Fibroblast of lung (primary cell): ENCODE measurements around the gene SPP1. TPM values are rescaled to one million over a fixed set of nuclear protein-coding genes. Genes with fewer than 3 reads are reported as not detected.
"Not testable (repeated sequence)": the region's sequence is repeated elsewhere in the genome, so short reads cannot be mapped to it uniquely, and the experiment has no call there.

Source experiments
- DNase-seq, 2 donors: peaks; one replicate each; pipeline versions ENCODE4 v3.0.0 to v3.0.0-alpha.2; 2010; ENCODE audit warnings: low read depth in 2 of 2
- H2AFZ ChIP-seq: 2 replicates; pipeline ENCODE4 v1.5.1; 2012; ENCODE audit warnings: low read length, control low read depth, inconsistent platforms
- H3K27ac ChIP-seq: 2 replicates; pipeline ENCODE4 v1.5.1; 2011; ENCODE audit warnings: low read length, control low read depth; ENCODE audit not compliant: insufficient read depth
- H3K27me3 ChIP-seq: 2 replicates; pipeline ENCODE4 v1.5.1; 2011; ENCODE audit warnings: mild to moderate bottlenecking, low read length; ENCODE audit not compliant: control insufficient read depth, insufficient read depth
- H3K36me3 ChIP-seq: 2 replicates; pipeline ENCODE4 v1.5.1; 2011; ENCODE audit warnings: low read length; ENCODE audit not compliant: control insufficient read depth, insufficient read depth
- H3K4me1 ChIP-seq: 2 replicates; pipeline ENCODE4 v1.5.1; 2011; ENCODE audit warnings: low read length; ENCODE audit not compliant: control insufficient read depth, insufficient read depth; ENCODE audit errors: extremely low read depth
- H3K4me2 ChIP-seq: 2 replicates; pipeline ENCODE4 v1.5.1; 2011; ENCODE audit warnings: low read length, control low read depth; ENCODE audit not compliant: insufficient read depth; ENCODE audit errors: extremely low read depth
- H3K4me3 ChIP-seq, 4 experiments: fragments of 200-600 bp in 1 of 4; sonication (generic) in 1 of 4; replicated peaks in 1 of 4; 2 replicates each; pipeline ENCODE4 v1.5.1; 2011 to 2016; ENCODE audit warnings: low read length in 4 of 4, low read depth in 3 of 4, mild to moderate bottlenecking in 3 of 4, control low read depth in 2 of 4, inconsistent platforms in 1 of 4, mixed read lengths in 1 of 4; ENCODE audit not compliant: insufficient read depth in 1 of 4; ENCODE audit errors: control extremely low read depth in 1 of 4
- H3K79me2 ChIP-seq: 2 replicates; pipeline ENCODE4 v1.5.1; 2012; ENCODE audit warnings: mild to moderate bottlenecking, low read length, inconsistent platforms; ENCODE audit not compliant: control insufficient read depth, insufficient read depth
- H3K9ac ChIP-seq: 2 replicates; pipeline ENCODE4 v1.5.1; 2011; ENCODE audit warnings: mild to moderate bottlenecking, low read length, control low read depth; ENCODE audit not compliant: insufficient read depth
- H3K9me3 ChIP-seq: 2 replicates; pipeline ENCODE4 v1.5.1; 2012; ENCODE audit warnings: low read depth, low read length; ENCODE audit not compliant: control insufficient read depth, insufficient read depth
- H4K20me1 ChIP-seq: 2 replicates; pipeline ENCODE4 v1.5.1; 2011; ENCODE audit warnings: low read length; ENCODE audit not compliant: control insufficient read depth, insufficient read depth; ENCODE audit errors: extremely low read depth
- CTCF ChIP-seq, 2 donors: IDR thresholded peaks in 1 of 2; conservative IDR thresholded peaks in 1 of 2; 1 replicate in 1 of 2; 2 replicates in 1 of 2; pipeline ENCODE4 v1.5.1; 2011 to 2012; ENCODE audit warnings: low read length in 2 of 2, control low read depth in 1 of 2, inconsistent platforms in 1 of 2, low read depth in 1 of 2, mild to moderate bottlenecking in 1 of 2
- EZH2 ChIP-seq: IDR thresholded peaks from 2 replicates; pipeline ENCODE4 v1.5.1; 2012; ENCODE audit warnings: low read length, control low read depth, mild to moderate bottlenecking; ENCODE audit errors: missing control alignments
- polyA plus RNA-seq, 2 donors: library from polyadenylated mRNA; depleted of rRNA in 1 of 2; stranded (reverse) in 1 of 2; unstranded in 1 of 2; fragments of >200 nt; gene quantifications; 2 replicates each; pipeline ENCODE4 v1.2.1, GENCODE V29; 2011 to 2012; ENCODE audit warnings: missing spikeins in 1 of 2
- total RNA-seq: library from RNA; depleted of rRNA; stranded (reverse); fragments of >200 nt; gene quantifications from 2 replicates; pipeline ENCODE4 v1.2.1, GENCODE V29; 2014

The SPP1 gene
- total and polyA plus RNA-seq, 2 donors (not counting 1 experiment from before 2014, with no cell fraction given): 0.17 to 0.59 TPM

- DNase-seq: no peak
- Histone ChIP-seq H3K27ac (no peak overlapping the region), H3K36me3 (no peaks in the 10 kb centered on the region), H4K20me1 (no peaks in the 10 kb centered on the region), H3K9me3 (no peaks in the 10 kb centered on the region), H3K4me2 (no peak overlapping the region), H3K9ac (no peak overlapping the region), H3K79me2 (no peaks in the 10 kb centered on the region), H3K4me1 (no peaks in the 10 kb centered on the region), H2AFZ (no peak overlapping the region), H3K27me3 (no peaks in the 10 kb centered on the region), H3K4me3 (no peak overlapping the region)
- no peak for TF ChIP-seq CTCF (conservative IDR thresholded peaks at IDR 0.05 in 1 of 2, IDR thresholded peaks at IDR 0.05 in 1 of 2; ENCODE audit: low read depth in 1 of 2, low read length in 2 of 2)
- no peak for TF ChIP-seq EZH2
These were observed 41.3 kb upstream of the SPP1 start for GRCh38 chr4:87934157-87934704.

GRCh38 chr4:87934973-87935372, 40.5 kb upstream of the SPP1 start:
- no peak overlapping the region for H2AFZ ChIP-seq
- no peaks in the 10 kb centered on the region for H3K4me1 ChIP-seq
- no peak for TF ChIP-seq EZH2
- TF ChIP-seq CTCF (conservative IDR thresholded peaks at IDR 0.05 in 1 of 2, IDR thresholded peaks at IDR 0.05 in 1 of 2; ENCODE audit: low read depth in 1 of 2, low read length in 2 of 2): no peak
- H4K20me1 ChIP-seq: no peaks in the 10 kb centered on the region
- no peak overlapping the region for H3K4me2 ChIP-seq
- no peaks in the 10 kb centered on the region for H3K79me2 ChIP-seq
- no peaks in the 10 kb centered on the region for H3K9me3 ChIP-seq
- no peak for DNase-seq
- no peak overlapping the region for H3K4me3 ChIP-seq
- H3K27ac ChIP-seq: no peak overlapping the region
- no peaks in the 10 kb centered on the region for H3K36me3 ChIP-seq
- H3K27me3 ChIP-seq: no peaks in the 10 kb centered on the region
- no peak overlapping the region for H3K9ac ChIP-seq

GRCh38 chr4:87935954-87936353, 39.6 kb upstream of the SPP1 start:
- not testable (repeated sequence) for H3K4me1 ChIP-seq, H3K79me2 ChIP-seq, H3K4me2 ChIP-seq, H3K27me3 ChIP-seq, H3K9ac ChIP-seq, H4K20me1 ChIP-seq, H3K4me3 ChIP-seq, H3K36me3 ChIP-seq, DNase-seq, H3K9me3 ChIP-seq, H3K27ac ChIP-seq, H2AFZ ChIP-seq
